Activated CD8-positive, alpha-beta memory T cell treated with anti-CD3 and anti-CD28 coated beads for 24 hours (primary cell): ENCODE measurements around the gene COQ10A.
A peak's percentile ranks its signal among the peaks of the same experiment; 100 is the strongest.

Source experiments
- DNase-seq: peaks from one replicate; pipeline ENCODE4 v3.0.0-alpha.2; 2020

The COQ10A gene

GRCh38 chr12:56266693-56267442 lies at the start of gene COQ10A:
TSS of gene COQ10A (plus strand) at chr12:56266942. CDS start at chr12:56267119, 177 bp downstream.
- peak; percentile 93 for DNase-seq

- no peak for DNase-seq
These were observed 46.9 kb upstream of the COQ10A start for GRCh38 chr12:56219840-56220239.

GRCh38 chr12:56220611-56221231 lies 46.0 kb upstream of the COQ10A start:
- DNase-seq = no peak

GRCh38 chr12:56221232-56221756 lies 45.4 kb upstream of the COQ10A start:
- no peak for DNase-seq

GRCh38 chr12:56221757-56222530 lies 44.8 kb upstream of the COQ10A start, which contains the start of gene RNF41:
TSS of gene RNF41 (minus strand) at chr12:56221922. CDS start at chr12:56214047, 7,875 bp downstream.
- DNase-seq = peak; percentile 96

GRCh38 chr12:56222531-56222895 lies 44.2 kb upstream of the COQ10A start:
- DNase-seq = no peak

GRCh38 chr12:56223571-56224101 lies 43.1 kb upstream of the COQ10A start:
- no peak for DNase-seq

GRCh38 chr12:56224102-56224701 lies 42.5 kb upstream of the COQ10A start, which contains the start of gene NABP2:
TSS of gene NABP2 (plus strand) at chr12:56224342. CDS start at chr12:56224857, 515 bp downstream.
- DNase-seq = peak; percentile 96

- DNase-seq = no peak
These were observed 41.8 kb upstream of the COQ10A start for GRCh38 chr12:56224954-56225353.

- no peak for DNase-seq
These were observed 37.7 kb upstream of the COQ10A start for GRCh38 chr12:56229082-56229481.

- no peak for DNase-seq
These were observed 36.8 kb upstream of the COQ10A start, which contains the start of gene SLC39A5 for GRCh38 chr12:56229916-56230431. TSS of gene SLC39A5 (plus strand) at chr12:56230051. CDS start at chr12:56231275, 1,224 bp downstream.

- no peak for DNase-seq
These were observed 36.1 kb upstream of the COQ10A start for GRCh38 chr12:56230432-56231183.

- no peak for DNase-seq
These were observed 35.6 kb upstream of the COQ10A start for GRCh38 chr12:56231184-56231582.

GRCh38 chr12:56234746-56235436 lies 31.9 kb upstream of the COQ10A start:
- DNase-seq = no peak

GRCh38 chr12:56236091-56236490 lies 30.7 kb upstream of the COQ10A start:
- DNase-seq = no peak

- no peak for DNase-seq
These were observed 29.8 kb upstream of the COQ10A start for GRCh38 chr12:56236985-56237384.

GRCh38 chr12:56237552-56237951 lies 29.2 kb upstream of the COQ10A start:
- no peak for DNase-seq

GRCh38 chr12:56241424-56242303 lies 25.1 kb upstream of the COQ10A start:
- no peak for DNase-seq

- DNase-seq = no peak
These were observed 23.8 kb upstream of the COQ10A start for GRCh38 chr12:56242986-56243385.

GRCh38 chr12:56243731-56244181 lies 23.0 kb upstream of the COQ10A start:
- no peak for DNase-seq
